HEK293T (cell line): ENCODE data around the gene SACS.

ENCODE experiments used
- ARNT ChIP-seq: fragments of 450-650 bp; IDR thresholded peaks from 2 replicates; pipeline ENCODE4 v1.6.1; 2017; ENCODE audit warnings: mild to moderate bottlenecking
- BHLHE40 ChIP-seq: fragments of 450-650 bp; IDR thresholded peaks from 2 replicates; pipeline ENCODE4 v1.6.1; 2016; ENCODE audit warnings: mild to moderate bottlenecking, moderate library complexity, borderline replicate concordance
- CTBP1 ChIP-seq: fragments of 450-650 bp; IDR thresholded peaks from 2 replicates; pipeline ENCODE4 v1.6.1; 2016; ENCODE audit warnings: borderline replicate concordance
- FOXM1 ChIP-seq: fragments of 450-650 bp; IDR thresholded peaks from 2 replicates; pipeline ENCODE4 v1.6.1; 2017; ENCODE audit warnings: mild to moderate bottlenecking, borderline replicate concordance
- LEF1 ChIP-seq: fragments of 450-650 bp; IDR thresholded peaks from 2 replicates; pipeline ENCODE4 v1.6.1; 2017; ENCODE audit warnings: mild to moderate bottlenecking, borderline replicate concordance
- NFRKB ChIP-seq: fragments of 450-650 bp; IDR thresholded peaks from 2 replicates; pipeline ENCODE4 v1.6.1; 2016; ENCODE audit warnings: mild to moderate bottlenecking, moderate library complexity
- SP1 ChIP-seq: fragments of 450-650 bp; IDR thresholded peaks from 2 replicates; pipeline ENCODE4 v1.6.1; 2017
- SUZ12 ChIP-seq: fragments of 450-650 bp; IDR thresholded peaks from 2 replicates; pipeline ENCODE4 v1.6.1; 2016; ENCODE audit warnings: mild to moderate bottlenecking

GRCh38 chr13:23320926-23321534 lies 112.5 kb downstream of the SACS start:
- no peak for TF ChIP-seq FOXM1
- TF ChIP-seq SUZ12, result no peak
- no peak for TF ChIP-seq CTBP1
- no peak for TF ChIP-seq ARNT
- TF ChIP-seq NFRKB, result no peak
- TF ChIP-seq SP1, result no peak
- TF ChIP-seq LEF1, result no peak
- TF ChIP-seq BHLHE40, result no peak
